ENCODE results near the gene ZNF385B. TPM values are rescaled to one million over a fixed set of nuclear protein-coding genes. Genes with fewer than 3 reads are reported as not detected.
"Not testable (repeated sequence)": the region's sequence is repeated elsewhere in the genome, so short reads cannot be mapped to it uniquely, and the experiment has no call there.

Gene ZNF385B
- total and polyA plus RNA-seq, 2 donors (not counting 1 experiment from before 2014, with no cell fraction given) = not detected

GRCh38 chr2:179787601-179788000 is 73.8 kb downstream of the ZNF385B start:
- H2AFZ ChIP-seq (ENCODE audit: insufficient read depth, low read depth, low read length, poor library complexity, severe bottlenecking) = no peak overlapping the region
- peaks cover 2% of the 10 kb centered on the region for H3K27me3 Mint-ChIP-seq
- WGBS (ENCODE audit: insufficient coverage) = 76% methylated on average over 2 of the region's 2 CpGs
- no peaks in the 10 kb centered on the region for H3K27me3 ChIP-seq (replicated peaks in 1 of 4; ENCODE audit: control extremely low read depth in 1 of 4, control insufficient read depth in 3 of 4, insufficient read depth in 4 of 4, low read length in 3 of 4)
- no peaks in the 10 kb centered on the region for H4K20me1 ChIP-seq (ENCODE audit: control insufficient read depth, insufficient read depth, low read length, poor library complexity, severe bottlenecking)
- ChIA-PET CTCF (no interaction called here), POLR2A (no interaction called here)
- TF ChIP-seq EZH2 (IDR thresholded peaks at IDR 0.05; ENCODE audit: borderline replicate concordance, insufficient read depth, low read depth, low read length, poor library complexity, severe bottlenecking) (no peak), CTCF (IDR thresholded peaks at IDR 0.05) (no peak)
- H3K9me3 ChIP-seq (ENCODE audit: control extremely low read depth in 1 of 3, control insufficient read depth in 2 of 3, insufficient read depth in 1 of 3, low read length in 2 of 3) = no peaks in the 10 kb centered on the region
- no peaks in the 10 kb centered on the region for H3K4me1 Mint-ChIP-seq
- H3K79me2 ChIP-seq (ENCODE audit: control insufficient read depth, insufficient read depth, low read length) = no peaks in the 10 kb centered on the region
- H3K36me3 ChIP-seq (replicated peaks in 1 of 2; ENCODE audit: control extremely low read depth in 1 of 2, control insufficient read depth in 1 of 2, extremely low read depth in 1 of 2, insufficient read depth in 2 of 2, low read length in 1 of 2) = no peaks in the 10 kb centered on the region
- no peaks in the 10 kb centered on the region for H3K4me1 ChIP-seq (ENCODE audit: control insufficient read depth in 2 of 2, insufficient read depth in 2 of 2, low read length in 2 of 2)
- H3K9me3 Mint-ChIP-seq (ENCODE audit: insufficient read depth) = no peaks in the 10 kb centered on the region
- intact Hi-C loops (cut with micrococcal nuclease) = no loop called here
- no peak overlapping the region for H3K4me3 ChIP-seq (ENCODE audit: control extremely low read depth in 1 of 5, extremely low read depth in 1 of 5, insufficient read depth in 1 of 5, low read depth in 2 of 5, low read length in 4 of 5)
- DNase-seq = no peak
- H3K27ac Mint-ChIP-seq = no peak overlapping the region
- H3K9ac ChIP-seq (ENCODE audit: low read length) = no peak overlapping the region
- no peak overlapping the region for H3K4me2 ChIP-seq (replicated peaks; ENCODE audit: low read depth, low read length, poor library complexity, severe bottlenecking)
- no peak overlapping the region for H3K27ac ChIP-seq (ENCODE audit: low read length in 2 of 2)
- no peak overlapping the region for H3K4me3 Mint-ChIP-seq
- no peak for ATAC-seq (ENCODE audit: low read depth)

- intact Hi-C loops (cut with micrococcal nuclease) = no loop called here
- POLR2A ChIA-PET = no interaction called here
- no peak for ATAC-seq (ENCODE audit: low read depth)
- Mint-ChIP-seq H3K4me1 (no peaks in the 10 kb centered on the region), H3K27ac (no peak overlapping the region), H3K27me3 (peaks cover 2% of the 10 kb centered on the region), H3K9me3 (ENCODE audit: insufficient read depth) (no peaks in the 10 kb centered on the region), H3K4me3 (no peak overlapping the region)
- H3K9ac ChIP-seq (ENCODE audit: low read length) = no peak overlapping the region
- H3K4me2 ChIP-seq (replicated peaks; ENCODE audit: low read depth, low read length, poor library complexity, severe bottlenecking) = no peak overlapping the region
- no peak overlapping the region for H2AFZ ChIP-seq (ENCODE audit: insufficient read depth, low read depth, low read length, poor library complexity, severe bottlenecking)
- no peaks in the 10 kb centered on the region for H3K9me3 ChIP-seq (ENCODE audit: control extremely low read depth in 1 of 3, control insufficient read depth in 2 of 3, insufficient read depth in 1 of 3, low read length in 2 of 3)
- H3K27ac ChIP-seq (ENCODE audit: low read length in 2 of 2) = no peak overlapping the region
- TF ChIP-seq CTCF (IDR thresholded peaks at IDR 0.05) (no peak), EZH2 (IDR thresholded peaks at IDR 0.05; ENCODE audit: borderline replicate concordance, insufficient read depth, low read depth, low read length, poor library complexity, severe bottlenecking) (no peak)
- no peak overlapping the region for H3K4me3 ChIP-seq (ENCODE audit: control extremely low read depth in 1 of 5, extremely low read depth in 1 of 5, insufficient read depth in 1 of 5, low read depth in 2 of 5, low read length in 4 of 5)
- H3K79me2 ChIP-seq (ENCODE audit: control insufficient read depth, insufficient read depth, low read length) = no peaks in the 10 kb centered on the region
- no peaks in the 10 kb centered on the region for H3K27me3 ChIP-seq (replicated peaks in 1 of 4; ENCODE audit: control extremely low read depth in 1 of 4, control insufficient read depth in 3 of 4, insufficient read depth in 4 of 4, low read length in 3 of 4)
- no peaks in the 10 kb centered on the region for H4K20me1 ChIP-seq (ENCODE audit: control insufficient read depth, insufficient read depth, low read length, poor library complexity, severe bottlenecking)
- no CpG with 5 or more reads among the region's 1 CpG for WGBS (ENCODE audit: insufficient coverage)
- H3K36me3 ChIP-seq (replicated peaks in 1 of 2; ENCODE audit: control extremely low read depth in 1 of 2, control insufficient read depth in 1 of 2, extremely low read depth in 1 of 2, insufficient read depth in 2 of 2, low read length in 1 of 2) = no peaks in the 10 kb centered on the region
- CTCF ChIA-PET = no interaction called here
- no peaks in the 10 kb centered on the region for H3K4me1 ChIP-seq (ENCODE audit: control insufficient read depth in 2 of 2, insufficient read depth in 2 of 2, low read length in 2 of 2)
- no peak for DNase-seq
These were observed 75.5 kb downstream of the ZNF385B start for GRCh38 chr2:179785902-179786301.

GRCh38 chr2:179782346-179782745 is 79.1 kb downstream of the ZNF385B start:
- H3K4me3 Mint-ChIP-seq; H3K4me1 Mint-ChIP-seq; H3K9ac ChIP-seq (ENCODE audit: low read length); H3K79me2 ChIP-seq (ENCODE audit: control insufficient read depth, insufficient read depth, low read length); H3K36me3 ChIP-seq (replicated peaks in 1 of 2; ENCODE audit: control extremely low read depth in 1 of 2, control insufficient read depth in 1 of 2, extremely low read depth in 1 of 2, insufficient read depth in 2 of 2, low read length in 1 of 2); H3K9me3 ChIP-seq (ENCODE audit: control extremely low read depth in 1 of 3, control insufficient read depth in 2 of 3, insufficient read depth in 1 of 3, low read length in 2 of 3); H3K27ac ChIP-seq (ENCODE audit: low read length in 2 of 2); ATAC-seq (ENCODE audit: low read depth); H3K9me3 Mint-ChIP-seq (ENCODE audit: insufficient read depth); intact Hi-C loops (cut with micrococcal nuclease); H3K27me3 ChIP-seq (replicated peaks in 1 of 4; ENCODE audit: control extremely low read depth in 1 of 4, control insufficient read depth in 3 of 4, insufficient read depth in 4 of 4, low read length in 3 of 4); H3K4me2 ChIP-seq (replicated peaks; ENCODE audit: low read depth, low read length, poor library complexity, severe bottlenecking); DNase-seq; CTCF ChIA-PET; POLR2A ChIA-PET; H2AFZ ChIP-seq (ENCODE audit: insufficient read depth, low read depth, low read length, poor library complexity, severe bottlenecking); H3K4me3 ChIP-seq (ENCODE audit: control extremely low read depth in 1 of 5, extremely low read depth in 1 of 5, insufficient read depth in 1 of 5, low read depth in 2 of 5, low read length in 4 of 5); H3K4me1 ChIP-seq (ENCODE audit: control insufficient read depth in 2 of 2, insufficient read depth in 2 of 2, low read length in 2 of 2); H4K20me1 ChIP-seq (ENCODE audit: control insufficient read depth, insufficient read depth, low read length, poor library complexity, severe bottlenecking); H3K27ac Mint-ChIP-seq: not testable (repeated sequence)
- WGBS (ENCODE audit: insufficient coverage) = no CpG with 5 or more reads among the region's 2 CpGs
- H3K27me3 Mint-ChIP-seq = peaks cover 11% of the 10 kb centered on the region

Measured in B cell (primary cell).